SK-N-MC (cell line): Measurements from ENCODE around the gene P3H1.

ENCODE experiments used
- DNase-seq: peaks from one replicate; pipeline ENCODE4 v3.0.0-alpha.2; 2011; ENCODE audit warnings: low read depth, low spot score
- H3K27ac ChIP-seq: fragments of 200-600 bp; sonication (generic); 2 replicates; pipeline ENCODE4 v1.5.1; 2016; ENCODE audit warnings: mixed run types
- H3K36me3 ChIP-seq: fragments of 200-600 bp; sonication (generic); 2 replicates; pipeline ENCODE4 v1.6.1; 2017; ENCODE audit warnings: antibody characterized with exemption, low read length, mixed read lengths; ENCODE audit not compliant: insufficient read depth
- H3K4me3 ChIP-seq: fragments of 200-600 bp; sonication (generic); 2 replicates; pipeline ENCODE4 v1.5.1; 2016
- H3K9ac ChIP-seq: fragments of 200-600 bp; sonication (generic); 2 replicates; pipeline ENCODE4 v1.8.0; 2017; ENCODE audit warnings: mixed run types, mixed read lengths; ENCODE audit not compliant: insufficient read length
- H3K9me3 ChIP-seq: fragments of 200-600 bp; sonication (generic); 2 replicates; pipeline ENCODE4 v1.6.1; 2017; ENCODE audit warnings: low read depth, mild to moderate bottlenecking, antibody characterized with exemption, low read length, moderate library complexity, mixed read lengths
- EZH2 ChIP-seq: fragments of 200-600 bp; sonication (generic); IDR thresholded peaks from one replicate; pipeline ENCODE4 v1.6.1; 2017; ENCODE audit warnings: antibody characterized with exemption
- FOXP2 ChIP-seq: optimal IDR thresholded peaks from 2 replicates; pipeline ENCODE3; 2011; ENCODE audit warnings: mild to moderate bottlenecking, moderate library complexity; ENCODE audit not compliant: insufficient read depth; ENCODE audit errors: extremely low read length, control extremely low read depth
- POLR2AphosphoS5 ChIP-seq: IDR thresholded peaks from 2 replicates; pipeline ENCODE4 v1.6.1; 2012; ENCODE audit warnings: mild to moderate bottlenecking, low read depth, low read length, borderline replicate concordance

Gene P3H1

DNA sequence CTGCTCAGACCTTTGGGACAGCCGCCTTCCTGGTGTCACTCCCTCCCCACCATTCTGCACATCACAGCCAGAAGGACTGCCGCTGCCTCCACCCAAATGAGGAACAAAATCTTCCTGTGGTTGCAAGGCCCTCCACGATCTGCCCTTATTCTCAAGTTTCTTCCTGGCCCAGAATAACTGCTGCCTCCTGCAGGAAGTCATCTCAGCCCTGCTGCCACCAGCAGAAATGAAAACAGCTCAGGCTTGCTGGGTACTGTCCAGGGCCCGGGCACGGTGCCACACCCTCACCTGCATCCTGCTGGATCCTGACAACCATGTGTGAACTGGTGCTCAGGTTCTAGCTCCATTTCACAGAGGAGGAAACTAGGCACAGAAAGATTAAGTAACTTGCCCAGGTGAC is 29.6 kb downstream of the P3H1 start:
- Histone ChIP-seq H3K27ac (no peak overlapping the region), H3K9me3 (no peaks in the 10 kb centered on the region), H3K36me3 (no peaks in the 10 kb centered on the region), H3K4me3 (no peak overlapping the region), H3K9ac (no peak overlapping the region)
- no peak for DNase-seq
- TF ChIP-seq POLR2AphosphoS5 (no peak), FOXP2 (no peak), EZH2 (no peak)

DNA sequence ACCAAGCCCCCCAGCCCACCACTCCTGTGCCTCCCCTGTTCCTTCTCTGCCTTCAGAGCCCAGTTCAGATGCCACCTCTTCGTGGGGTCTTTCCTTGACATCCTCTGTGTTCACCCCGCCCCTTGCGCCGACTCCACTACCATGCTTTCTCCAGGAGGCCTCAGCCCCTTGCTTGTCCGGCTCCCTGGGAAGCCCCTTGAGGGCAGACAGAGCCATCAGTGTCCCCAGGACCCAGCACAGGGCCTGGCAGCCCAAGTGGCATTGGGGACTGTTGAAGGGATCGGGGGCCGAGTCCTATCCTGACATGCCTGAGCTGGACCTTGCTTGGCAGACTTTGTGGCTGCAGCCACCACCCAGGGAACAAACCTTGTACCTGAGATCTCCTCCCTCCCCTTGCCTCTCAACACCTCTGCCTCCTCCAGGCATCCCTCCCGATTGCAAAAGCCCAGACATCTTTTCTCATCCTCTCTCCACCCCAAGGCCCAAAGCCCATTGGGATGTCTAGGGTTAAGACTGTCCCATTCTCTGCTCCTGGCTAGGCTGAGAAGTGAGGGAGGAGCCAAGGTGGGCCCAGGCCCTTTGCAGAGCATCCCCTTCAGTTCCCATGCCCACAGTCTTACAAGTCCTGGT is 30.1 kb downstream of the P3H1 start:
- Histone ChIP-seq H3K9ac (no peak overlapping the region), H3K4me3 (no peak overlapping the region), H3K27ac (no peak overlapping the region), H3K36me3 (no peaks in the 10 kb centered on the region), H3K9me3 (no peaks in the 10 kb centered on the region)
- no peak for DNase-seq
- TF ChIP-seq POLR2AphosphoS5: no peak
- no peak for TF ChIP-seq FOXP2
- TF ChIP-seq EZH2: no peak

DNA sequence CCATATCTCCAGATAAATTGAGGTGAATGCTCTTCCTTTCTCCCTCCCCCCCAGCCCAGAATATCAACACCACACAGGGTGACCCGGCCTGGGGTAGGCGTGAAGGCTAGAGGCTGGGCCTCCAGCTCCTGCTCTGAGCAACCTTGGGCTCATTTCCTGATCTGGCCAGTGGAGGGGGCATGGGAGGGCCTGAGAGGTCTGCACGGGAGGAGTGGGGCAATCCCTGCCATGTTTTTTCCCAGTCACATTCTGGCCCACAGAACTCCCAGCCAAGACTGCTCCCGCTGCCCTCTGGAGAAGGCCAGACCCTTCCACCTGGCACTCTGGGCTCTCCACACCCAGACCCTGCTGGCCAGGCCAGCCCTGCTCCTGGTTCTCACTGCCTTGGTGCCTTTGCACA is 30.7 kb downstream of the P3H1 start:
- DNase-seq: no peak
- H3K4me3 ChIP-seq: no peak overlapping the region
- no peaks in the 10 kb centered on the region for H3K9me3 ChIP-seq
- H3K9ac ChIP-seq: no peak overlapping the region
- no peak overlapping the region for H3K27ac ChIP-seq
- TF ChIP-seq POLR2AphosphoS5 (no peak), EZH2 (no peak), FOXP2 (no peak)
- no peaks in the 10 kb centered on the region for H3K36me3 ChIP-seq

GRCh38 chr1:42735477-42736105 is 31.2 kb downstream of the P3H1 start:
- no peak for TF ChIP-seq FOXP2
- no peak for TF ChIP-seq EZH2
- TF ChIP-seq POLR2AphosphoS5: no peak
- Histone ChIP-seq H3K36me3 (no peaks in the 10 kb centered on the region), H3K9me3 (no peaks in the 10 kb centered on the region), H3K9ac (no peak overlapping the region), H3K27ac (no peak overlapping the region), H3K4me3 (no peak overlapping the region)
- no peak for DNase-seq

DNA sequence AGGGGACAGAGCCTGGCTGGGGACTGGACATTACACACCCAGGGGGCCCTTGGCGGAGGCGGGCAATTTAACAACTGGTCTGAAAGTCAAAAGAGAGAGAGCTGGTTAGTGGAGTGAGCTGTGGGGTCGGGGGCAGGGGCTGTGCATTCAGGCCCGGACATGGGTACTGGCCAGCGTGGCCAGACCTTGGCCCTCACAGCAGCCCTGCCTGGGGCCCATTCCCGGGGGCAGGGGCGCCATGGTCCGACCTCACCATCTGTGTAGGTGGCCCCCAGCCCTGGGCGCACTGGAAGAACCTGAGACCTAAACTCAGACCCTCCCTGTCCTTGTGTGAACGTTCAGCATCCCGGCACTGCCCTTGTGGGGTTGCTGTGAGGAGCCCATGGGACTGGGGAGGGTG is 31.8 kb downstream of the P3H1 start:
- DNase-seq: no peak
- Histone ChIP-seq H3K4me3 (no peak overlapping the region), H3K9me3 (no peaks in the 10 kb centered on the region), H3K36me3 (no peaks in the 10 kb centered on the region), H3K27ac (no peak overlapping the region), H3K9ac (no peak overlapping the region)
- TF ChIP-seq FOXP2: no peak
- TF ChIP-seq EZH2: no peak
- no peak for TF ChIP-seq POLR2AphosphoS5

DNA sequence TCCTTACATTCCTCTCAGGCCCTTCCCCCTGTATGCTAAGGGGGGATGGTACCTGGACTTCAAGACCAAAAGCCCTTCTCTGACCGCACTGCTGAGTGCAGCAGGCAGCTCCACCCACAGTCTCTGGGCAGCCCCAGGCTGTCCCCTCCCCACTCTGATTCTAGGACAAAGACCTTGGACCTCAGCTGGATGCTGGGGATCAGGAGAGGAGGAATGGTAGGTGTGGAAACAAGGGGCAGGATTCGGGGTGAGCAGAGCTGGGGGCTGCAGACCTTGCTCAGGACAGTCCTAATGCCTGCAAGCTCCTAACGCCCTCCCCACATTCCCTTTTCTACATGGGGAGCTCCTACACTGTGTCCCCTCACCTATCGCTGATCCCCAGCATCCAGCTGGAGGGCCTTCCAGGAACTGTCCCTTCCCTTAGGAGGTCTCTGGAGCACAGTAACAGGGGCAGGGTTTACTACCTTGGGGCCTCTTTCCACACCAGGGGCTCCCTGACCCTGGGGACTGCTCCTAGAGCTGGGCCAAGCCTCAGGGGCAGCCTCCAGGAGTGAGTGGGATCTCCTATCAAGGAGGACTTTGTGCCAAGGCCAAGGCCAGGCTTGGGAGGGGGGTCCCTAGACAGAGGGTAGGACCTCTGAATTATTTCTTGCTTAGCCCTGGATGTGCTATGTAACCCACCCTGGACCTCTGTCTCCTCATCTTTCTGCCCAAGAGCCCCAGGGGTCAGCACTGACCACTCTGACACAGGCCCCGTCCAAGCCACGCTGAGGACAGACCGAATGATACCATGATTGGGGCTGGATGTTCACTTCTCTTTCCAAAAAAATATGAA is 32.4 kb downstream of the P3H1 start:
- DNase-seq: no peak
- Histone ChIP-seq H3K27ac (no peak overlapping the region), H3K4me3 (no peak overlapping the region), H3K36me3 (no peaks in the 10 kb centered on the region), H3K9me3 (no peaks in the 10 kb centered on the region), H3K9ac (no peak overlapping the region)
- TF ChIP-seq POLR2AphosphoS5: no peak
- no peak for TF ChIP-seq EZH2
- TF ChIP-seq FOXP2: no peak

- H3K27ac ChIP-seq: no peak overlapping the region
- no peaks in the 10 kb centered on the region for H3K36me3 ChIP-seq
- no peak overlapping the region for H3K9ac ChIP-seq
- TF ChIP-seq FOXP2 (no peak), POLR2AphosphoS5 (no peak), EZH2 (no peak)
- no peak overlapping the region for H3K4me3 ChIP-seq
- no peak for DNase-seq
- no peaks in the 10 kb centered on the region for H3K9me3 ChIP-seq
These were observed 33.2 kb downstream of the P3H1 start for GRCh38 chr1:42733415-42734200.
